Measurements from ENCODE around the gene RFPL3.

DNA sequence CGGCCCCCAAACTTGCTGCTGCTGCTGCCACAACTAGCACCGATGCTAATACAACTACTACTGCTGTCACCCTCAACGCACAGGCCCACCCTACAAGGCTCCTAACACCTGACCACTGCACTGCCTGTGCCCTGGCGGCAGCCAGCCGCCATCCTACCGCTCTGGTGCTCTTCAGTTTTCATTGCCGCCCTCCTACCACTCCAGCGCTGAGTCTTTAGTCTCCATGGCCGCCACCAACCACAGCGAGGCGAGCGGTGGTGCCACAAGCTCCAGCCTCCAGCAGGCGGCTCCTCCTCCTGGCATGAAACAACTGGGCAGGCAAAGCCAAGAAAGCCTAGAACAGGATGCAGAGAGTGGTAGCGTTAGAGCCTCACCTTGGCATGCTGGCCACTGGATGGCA, 5.0 kb upstream of the RFPL3 start:
- TF ChIP-seq POLR2A (IDR thresholded peaks at IDR 0.05; ENCODE audit: low read length) (no peak), GATA1 (IDR thresholded peaks at IDR 0.05; ENCODE audit: low read depth, low read length) (no peak)
